Lower leg skin (tissue), 3 donors: Measurements from ENCODE around the gene CARD14.

Source experiments
- POLR2A ChIP-seq, 2 donors: fragments of 450-650 bp; IDR thresholded peaks; one replicate each; pipeline ENCODE4 v1.6.1; 2016 to 2017; ENCODE audit warnings: antibody characterized with exemption in 2 of 2, mild to moderate bottlenecking in 1 of 2, moderate library complexity in 1 of 2
- TF ChIP-seq, protein P1 (sequence below), 3 donors: fragments of 450-650 bp; IDR thresholded peaks; one replicate each; pipeline ENCODE4 v1.5.1; 2016; ENCODE audit warnings: antibody characterized with exemption in 3 of 3, mild to moderate bottlenecking in 3 of 3, moderate library complexity in 2 of 3

GRCh38 chr17:80130992-80131391 is 38.8 kb upstream of the CARD14 start:
- TF ChIP-seq, protein P1, sequence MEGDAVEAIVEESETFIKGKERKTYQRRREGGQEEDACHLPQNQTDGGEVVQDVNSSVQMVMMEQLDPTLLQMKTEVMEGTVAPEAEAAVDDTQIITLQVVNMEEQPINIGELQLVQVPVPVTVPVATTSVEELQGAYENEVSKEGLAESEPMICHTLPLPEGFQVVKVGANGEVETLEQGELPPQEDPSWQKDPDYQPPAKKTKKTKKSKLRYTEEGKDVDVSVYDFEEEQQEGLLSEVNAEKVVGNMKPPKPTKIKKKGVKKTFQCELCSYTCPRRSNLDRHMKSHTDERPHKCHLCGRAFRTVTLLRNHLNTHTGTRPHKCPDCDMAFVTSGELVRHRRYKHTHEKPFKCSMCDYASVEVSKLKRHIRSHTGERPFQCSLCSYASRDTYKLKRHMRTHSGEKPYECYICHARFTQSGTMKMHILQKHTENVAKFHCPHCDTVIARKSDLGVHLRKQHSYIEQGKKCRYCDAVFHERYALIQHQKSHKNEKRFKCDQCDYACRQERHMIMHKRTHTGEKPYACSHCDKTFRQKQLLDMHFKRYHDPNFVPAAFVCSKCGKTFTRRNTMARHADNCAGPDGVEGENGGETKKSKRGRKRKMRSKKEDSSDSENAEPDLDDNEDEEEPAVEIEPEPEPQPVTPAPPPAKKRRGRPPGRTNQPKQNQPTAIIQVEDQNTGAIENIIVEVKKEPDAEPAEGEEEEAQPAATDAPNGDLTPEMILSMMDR (IDR thresholded peaks at IDR 0.05), result no peak
- TF ChIP-seq POLR2A (IDR thresholded peaks at IDR 0.05), result no peak
